Tibial nerve (tissue), 3 donors: ENCODE measurements around the gene TRMU.

Experiments used
- CTCF ChIP-seq, 5 experiments: fragments of 200-600 bp in 3 of 5; fragments of 450-650 bp in 2 of 5; sonication (generic) in 3 of 5; IDR thresholded peaks; one replicate each; pipeline ENCODE4 v1.5.1; 2016 to 2019; ENCODE audit warnings: antibody characterized with exemption in 5 of 5, mild to moderate bottlenecking in 3 of 5, moderate library complexity in 2 of 5
- POLR2A ChIP-seq, 2 donors: fragments of 450-650 bp; IDR thresholded peaks; one replicate each; pipeline ENCODE4 v1.6.1; 2017; ENCODE audit warnings: antibody characterized with exemption in 2 of 2, mild to moderate bottlenecking in 2 of 2, moderate library complexity in 2 of 2

DNA sequence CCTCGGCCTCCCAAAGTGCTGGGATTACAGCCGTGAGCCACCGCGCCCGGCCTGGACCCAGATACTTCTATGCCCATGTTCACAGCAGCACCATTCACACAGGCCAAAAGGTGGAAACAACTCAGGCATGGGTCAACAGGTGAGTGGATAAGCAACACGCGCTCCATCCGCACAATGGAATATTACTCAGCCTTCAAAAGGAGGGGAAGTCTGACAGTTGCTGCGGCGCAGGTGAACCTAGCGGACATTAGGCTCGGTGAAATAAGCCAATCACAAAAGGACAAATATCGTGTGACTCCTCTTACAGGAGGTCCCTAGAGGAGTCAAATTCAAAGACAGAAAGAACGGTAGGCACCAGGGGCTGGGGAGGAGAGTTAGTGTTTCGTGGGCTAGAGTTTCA lies 47.0 kb downstream of the TRMU start:
- TF ChIP-seq CTCF (IDR thresholded peaks at IDR 0.05) = no peak
- no peak for TF ChIP-seq POLR2A (IDR thresholded peaks at IDR 0.05)
